Measurements from ENCODE around the gene UHRF2. TPM values are rescaled to one million over a fixed set of nuclear protein-coding genes. Genes with fewer than 3 reads are reported as not detected.
A peak's percentile ranks its signal among the peaks of the same experiment; 100 is the strongest.

The UHRF2 gene
- total RNA-seq, 1 donor from 2014 or later: 114 TPM

- no peak for DNase-seq
- no peak for TF ChIP-seq CTCF (IDR thresholded peaks at IDR 0.05)
- H3K4me1 Mint-ChIP-seq: peaks cover 76% of the 10 kb centered on the region
- H3K4me3 Mint-ChIP-seq: peak overlapping the region; percentile 82
- no peaks in the 10 kb centered on the region for H3K27me3 Mint-ChIP-seq
- CTCF ChIA-PET: interaction anchor here (2.0 to 2.9 kb wide), 3 partner anchors 19 to 153 kb away, joined by 5 to 12 read pairs (median 5); no protein-coding TSS in a partner anchor
- peak overlapping the region; percentile 80 for H3K27ac Mint-ChIP-seq
- POLR2A ChIA-PET: interaction anchor here (0.6 to 8.0 kb wide), 12 partner anchors 9 to 1333 kb away, joined by 3 to 164 read pairs (median 10); partner anchors contain the start of gene KDM4C
- no peaks in the 10 kb centered on the region for H3K9me3 Mint-ChIP-seq
- no peak for ATAC-seq (ENCODE audit: low read depth)
- peaks cover 22% of the 10 kb centered on the region for H3K36me3 Mint-ChIP-seq (ENCODE audit: low read depth)
- intact Hi-C loops (cut with micrococcal nuclease): loop anchor here (5.0 to 10.0 kb wide), 6 partner anchors 33 to 1737 kb away; partner anchors contain the start of genes CDC37L1, JAK2 and RCL1
These were observed 1.2 kb downstream of the UHRF2 start for GRCh38 chr9:6414247-6414641.

GRCh38 chr9:6415266-6415665, 2.3 kb downstream of the UHRF2 start:
- intact Hi-C loops (cut with micrococcal nuclease): loop anchor here (10.0 kb wide), 2 partner anchors 360 to 1430 kb away; partner anchors contain the start of gene JAK2
- DNase-seq (no peak), ATAC-seq (ENCODE audit: low read depth) (no peak)
- ChIA-PET POLR2A (interaction anchor here (0.8 to 8.0 kb wide), 5 partner anchors 8 to 343 kb away, joined by 3 to 164 read pairs (median 28); partner anchors contain the start of gene KDM4C), CTCF (interaction anchor here (0.7 to 2.0 kb wide), 2 partner anchors 18 to 68 kb away, joined by 3 to 5 read pairs; no protein-coding TSS in a partner anchor)
- TF ChIP-seq CTCF (IDR thresholded peaks at IDR 0.05): no peak
- Mint-ChIP-seq H3K27ac (peak overlapping the region; percentile 25), H3K36me3 (ENCODE audit: low read depth) (peaks cover 24% of the 10 kb centered on the region), H3K4me3 (peak overlapping the region; percentile 82), H3K9me3 (no peaks in the 10 kb centered on the region), H3K4me1 (peaks cover 70% of the 10 kb centered on the region), H3K27me3 (no peaks in the 10 kb centered on the region)

GRCh38 chr9:6417186-6417585, 4.2 kb downstream of the UHRF2 start:
- Mint-ChIP-seq H3K9me3 (no peaks in the 10 kb centered on the region), H3K4me1 (peaks cover 69% of the 10 kb centered on the region), H3K27me3 (no peaks in the 10 kb centered on the region), H3K27ac (peak overlapping the region; percentile 47), H3K4me3 (peak overlapping the region; percentile 65), H3K36me3 (ENCODE audit: low read depth) (peaks cover 36% of the 10 kb centered on the region)
- no peak for DNase-seq
- no peak for TF ChIP-seq CTCF (IDR thresholded peaks at IDR 0.05)
- ChIA-PET POLR2A (interaction anchor here (0.8 to 8.0 kb wide), 2 partner anchors 13 to 55 kb away, joined by 3 to 164 read pairs; no protein-coding TSS in a partner anchor), CTCF (interaction anchor here (0.6 to 1.0 kb wide), 2 partner anchors 9 to 65 kb away, joined by 3 read pairs; no protein-coding TSS in a partner anchor)
- ATAC-seq (ENCODE audit: low read depth): no peak
- intact Hi-C loops (cut with micrococcal nuclease): loop anchor here (1.0 to 10.0 kb wide), 3 partner anchors 10 to 1432 kb away; partner anchors contain the start of gene JAK2

- POLR2A ChIA-PET: interaction anchor here (8.0 kb wide), 1 partner anchor 11 kb away, joined by 164 read pairs; no protein-coding TSS in a partner anchor
- TF ChIP-seq CTCF (IDR thresholded peaks at IDR 0.05): no peak
- no peak for DNase-seq
- H3K4me1 Mint-ChIP-seq: peaks cover 71% of the 10 kb centered on the region
- CTCF ChIA-PET: no interaction called here
- peak overlapping the region; percentile 53 for H3K27ac Mint-ChIP-seq
- peaks cover 43% of the 10 kb centered on the region for H3K36me3 Mint-ChIP-seq (ENCODE audit: low read depth)
- peak overlapping the region; percentile 3 for H3K4me3 Mint-ChIP-seq
- H3K27me3 Mint-ChIP-seq: no peaks in the 10 kb centered on the region
- intact Hi-C loops (cut with micrococcal nuclease): loop anchor here (10.0 kb wide), 2 partner anchors 364 to 1434 kb away; partner anchors contain the start of gene JAK2
- no peaks in the 10 kb centered on the region for H3K9me3 Mint-ChIP-seq
- ATAC-seq (ENCODE audit: low read depth): no peak
These were observed 5.8 kb downstream of the UHRF2 start for GRCh38 chr9:6418764-6419163.

GRCh38 chr9:6424940-6425339, 11.9 kb downstream of the UHRF2 start:
- no peaks in the 10 kb centered on the region for H3K9me3 Mint-ChIP-seq
- TF ChIP-seq CTCF (IDR thresholded peaks at IDR 0.05): no peak
- ATAC-seq (ENCODE audit: low read depth): no peak
- peaks cover 62% of the 10 kb centered on the region for H3K4me1 Mint-ChIP-seq
- intact Hi-C loops (cut with micrococcal nuclease): no loop called here
- peaks cover 61% of the 10 kb centered on the region for H3K36me3 Mint-ChIP-seq (ENCODE audit: low read depth)
- POLR2A ChIA-PET: interaction anchor here (3.5 kb wide), 1 partner anchor 11 kb away, joined by 28 read pairs; the partner anchor contains the start of gene UHRF2
- H3K4me3 Mint-ChIP-seq: no peak overlapping the region
- H3K27ac Mint-ChIP-seq: no peak overlapping the region
- CTCF ChIA-PET: interaction anchor here (1.0 kb wide), 1 partner anchor 72 kb away, joined by 3 read pairs; no protein-coding TSS in a partner anchor
- no peak for DNase-seq
- no peaks in the 10 kb centered on the region for H3K27me3 Mint-ChIP-seq
